ENCODE results near the gene TMEM135.

- TF ChIP-seq CTCF (conservative IDR thresholded peaks at IDR 0.05; ENCODE audit: low read depth, low read length) (no peak), EZH2 (IDR thresholded peaks at IDR 0.05; ENCODE audit: borderline replicate concordance, low read depth, low read length, poor library complexity, severe bottlenecking) (no peak)
These were observed 292.5 kb downstream of the TMEM135 start for GRCh38 chr11:87330187-87330601.
